ENCODE data around the gene ASB5. TPM values are rescaled to one million over a fixed set of nuclear protein-coding genes. Genes with fewer than 3 reads are reported as not detected.
"Not testable (repeated sequence)": the region's sequence is repeated elsewhere in the genome, so short reads cannot be mapped to it uniquely, and the experiment has no call there.

Gene ASB5
- not detected in 2 replicates for total RNA-seq

- DNase-seq (ENCODE audit: extremely low read depth, low read depth, low spot score), result no peak
Measured at GRCh38 chr4:176268963-176269362, at the start of gene ASB5. ASB5 (minus strand) TSS chr4:176269222; CDS start chr4:176269108, 114 bp downstream.

- DNase-seq (ENCODE audit: extremely low read depth, low read depth, low spot score), result no peak
Measured at GRCh38 chr4:176313596-176314336, 44.7 kb upstream of the ASB5 start.

GRCh38 chr4:176309772-176310171, 40.8 kb upstream of the ASB5 start:
- DNase-seq (ENCODE audit: extremely low read depth, low read depth, low spot score), result no peak

- DNase-seq (ENCODE audit: extremely low read depth, low read depth, low spot score), result no peak
Measured at GRCh38 chr4:176309046-176309445, 40.0 kb upstream of the ASB5 start.

- no peak for DNase-seq (ENCODE audit: extremely low read depth, low read depth, low spot score)
Measured at GRCh38 chr4:176308441-176308840, 39.4 kb upstream of the ASB5 start.

GRCh38 chr4:176307666-176307930, 38.6 kb upstream of the ASB5 start:
- DNase-seq (ENCODE audit: extremely low read depth, low read depth, low spot score), result no peak

- no peak for DNase-seq (ENCODE audit: extremely low read depth, low read depth, low spot score)
Measured at GRCh38 chr4:176306837-176307665, 38.0 kb upstream of the ASB5 start.

- no peak for DNase-seq (ENCODE audit: extremely low read depth, low read depth, low spot score)
Measured at GRCh38 chr4:176303938-176304337, 34.9 kb upstream of the ASB5 start.

- no peak for DNase-seq (ENCODE audit: extremely low read depth, low read depth, low spot score)
Measured at GRCh38 chr4:176302283-176303275, 33.6 kb upstream of the ASB5 start.

- no peak for DNase-seq (ENCODE audit: extremely low read depth, low read depth, low spot score)
Measured at GRCh38 chr4:176300565-176300964, 31.5 kb upstream of the ASB5 start.

- DNase-seq (ENCODE audit: extremely low read depth, low read depth, low spot score), result no peak
Measured at GRCh38 chr4:176300036-176300435, 31.0 kb upstream of the ASB5 start.

- no peak for DNase-seq (ENCODE audit: extremely low read depth, low read depth, low spot score)
Measured at GRCh38 chr4:176298664-176299063, 29.6 kb upstream of the ASB5 start.

- DNase-seq (ENCODE audit: extremely low read depth, low read depth, low spot score), result not testable (repeated sequence)
Measured at GRCh38 chr4:176295907-176296306, 26.9 kb upstream of the ASB5 start.

GRCh38 chr4:176293660-176294059, 24.6 kb upstream of the ASB5 start:
- no peak for DNase-seq (ENCODE audit: extremely low read depth, low read depth, low spot score)

GRCh38 chr4:176292920-176293319, 23.9 kb upstream of the ASB5 start:
- no peak for DNase-seq (ENCODE audit: extremely low read depth, low read depth, low spot score)

GRCh38 chr4:176291748-176292147, 22.7 kb upstream of the ASB5 start:
- no peak for DNase-seq (ENCODE audit: extremely low read depth, low read depth, low spot score)

GRCh38 chr4:176290520-176290919, 21.5 kb upstream of the ASB5 start:
- DNase-seq (ENCODE audit: extremely low read depth, low read depth, low spot score), result no peak

- DNase-seq (ENCODE audit: extremely low read depth, low read depth, low spot score), result no peak
Measured at GRCh38 chr4:176289561-176289960, 20.5 kb upstream of the ASB5 start.

GRCh38 chr4:176288020-176288419, 19.0 kb upstream of the ASB5 start:
- DNase-seq (ENCODE audit: extremely low read depth, low read depth, low spot score), result no peak

GRCh38 chr4:176287546-176287945, 18.5 kb upstream of the ASB5 start:
- DNase-seq (ENCODE audit: extremely low read depth, low read depth, low spot score), result no peak

GRCh38 chr4:176286728-176287127, 17.7 kb upstream of the ASB5 start:
- no peak for DNase-seq (ENCODE audit: extremely low read depth, low read depth, low spot score)
